HPDE6-E6E7 (cell line): ENCODE results near the gene FCN2.

ENCODE experiments used
- DNase-seq: peaks from one replicate; pipeline ENCODE4 v3.0.0; 2011; ENCODE audit warnings: missing footprints; ENCODE audit errors: extremely low spot score

FCN2 gene

GRCh38 chr9:134930398-134930797, 49.8 kb downstream of the FCN2 start:
- no peak for DNase-seq

- no peak for DNase-seq
These were observed 51.6 kb downstream of the FCN2 start for GRCh38 chr9:134932171-134932570.

GRCh38 chr9:134932606-134933005, 52.0 kb downstream of the FCN2 start:
- DNase-seq: no peak

GRCh38 chr9:134933076-134933659, 52.6 kb downstream of the FCN2 start:
- DNase-seq: no peak

GRCh38 chr9:134935056-134935640, 54.5 kb downstream of the FCN2 start:
- DNase-seq: no peak

- DNase-seq: no peak
These were observed 55.2 kb downstream of the FCN2 start for GRCh38 chr9:134935701-134936345.

- DNase-seq: no peak
These were observed 55.9 kb downstream of the FCN2 start for GRCh38 chr9:134936346-134937163.
